ENCODE data around the gene BOLA3.
"Not testable (repeated sequence)": the region's sequence is repeated elsewhere in the genome, so short reads cannot be mapped to it uniquely, and the experiment has no call there.

- not testable (repeated sequence) for TF ChIP-seq CTCF (conservative IDR thresholded peaks at IDR 0.05); ZFX (IDR thresholded peaks at IDR 0.05)
Measured at GRCh38 chr2:74121846-74122245, 25.9 kb downstream of the BOLA3 start.

Data from C4-2B (cell line).